ENCODE measurements around the gene IGFBPL1.
"Not testable (repeated sequence)": the region's sequence is repeated elsewhere in the genome, so short reads cannot be mapped to it uniquely, and the experiment has no call there.

IGFBPL1 gene, protein sequence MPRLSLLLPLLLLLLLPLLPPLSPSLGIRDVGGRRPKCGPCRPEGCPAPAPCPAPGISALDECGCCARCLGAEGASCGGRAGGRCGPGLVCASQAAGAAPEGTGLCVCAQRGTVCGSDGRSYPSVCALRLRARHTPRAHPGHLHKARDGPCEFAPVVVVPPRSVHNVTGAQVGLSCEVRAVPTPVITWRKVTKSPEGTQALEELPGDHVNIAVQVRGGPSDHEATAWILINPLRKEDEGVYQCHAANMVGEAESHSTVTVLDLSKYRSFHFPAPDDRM

DNA sequence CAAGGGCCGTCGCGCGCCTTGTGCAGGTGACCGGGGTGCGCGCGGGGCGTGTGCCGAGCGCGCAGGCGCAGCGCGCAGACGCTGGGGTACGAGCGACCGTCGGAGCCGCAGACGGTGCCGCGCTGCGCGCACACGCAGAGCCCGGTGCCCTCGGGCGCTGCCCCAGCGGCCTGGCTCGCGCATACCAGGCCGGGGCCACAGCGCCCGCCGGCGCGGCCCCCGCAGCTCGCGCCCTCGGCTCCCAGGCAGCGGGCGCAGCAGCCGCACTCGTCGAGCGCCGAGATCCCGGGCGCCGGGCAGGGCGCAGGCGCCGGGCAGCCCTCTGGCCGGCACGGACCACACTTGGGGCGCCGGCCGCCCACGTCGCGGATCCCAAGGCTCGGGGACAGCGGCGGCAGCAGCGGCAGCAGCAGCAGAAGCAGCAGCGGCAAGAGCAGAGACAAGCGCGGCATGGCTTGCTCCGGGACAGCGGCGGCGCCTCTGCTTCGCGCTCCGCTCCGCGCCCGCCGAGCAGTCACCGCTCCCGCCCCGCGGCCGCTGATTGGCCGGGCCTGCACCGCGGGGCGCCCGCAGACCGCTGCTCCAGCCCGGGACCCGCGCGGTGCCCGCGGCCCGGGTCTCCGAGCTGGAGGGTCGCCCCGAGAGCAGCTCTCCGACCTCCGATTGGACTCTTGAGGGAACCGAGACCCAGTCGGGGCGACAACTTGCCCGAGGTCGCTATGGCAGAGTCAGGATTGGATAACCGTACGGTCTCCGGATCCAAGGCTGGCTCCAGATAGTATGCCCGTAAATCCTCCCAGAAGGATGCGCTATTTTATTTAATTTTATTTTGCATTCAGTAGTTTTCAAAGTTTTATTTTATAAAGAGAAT lies at the start of gene IGFBPL1:
Gene IGFBPL1, minus strand, starts transcription at position 482 of the 871 bp plus-strand sequence. Its CDS starts 30 bp downstream, at position 452.
- no peaks in the 10 kb centered on the region for H3K9me2 ChIP-seq (replicated peaks; ENCODE audit: control insufficient read depth, low read length)
- no peak within 1 kb of the TSS for H3K4me3 ChIP-seq (ENCODE audit: low read length)
- peaks cover 9% of the 10 kb centered on the region for H3K27me3 ChIP-seq (ENCODE audit: control insufficient read depth, low read length)
- H3K4me2 ChIP-seq (ENCODE audit: low read length) = no peak within 1 kb of the TSS
- no peaks in the 10 kb centered on the region for H3K9me3 ChIP-seq (ENCODE audit: control insufficient read depth, insufficient read depth, low read length)
- no peaks in the 10 kb centered on the region for H3K4me1 ChIP-seq (ENCODE audit: control insufficient read depth, low read length)
- H4K20me1 ChIP-seq (ENCODE audit: control insufficient read depth, insufficient read depth, low read depth, low read length) = no peaks in the 10 kb centered on the region
- no peaks in the 10 kb centered on the region for H3K79me2 ChIP-seq (ENCODE audit: control insufficient read depth, low read length)
- TF ChIP-seq EZH2phosphoT487 (IDR thresholded peaks at IDR 0.05; ENCODE audit: borderline replicate concordance, low read length) = no peak
- TF ChIP-seq, protein P1, sequence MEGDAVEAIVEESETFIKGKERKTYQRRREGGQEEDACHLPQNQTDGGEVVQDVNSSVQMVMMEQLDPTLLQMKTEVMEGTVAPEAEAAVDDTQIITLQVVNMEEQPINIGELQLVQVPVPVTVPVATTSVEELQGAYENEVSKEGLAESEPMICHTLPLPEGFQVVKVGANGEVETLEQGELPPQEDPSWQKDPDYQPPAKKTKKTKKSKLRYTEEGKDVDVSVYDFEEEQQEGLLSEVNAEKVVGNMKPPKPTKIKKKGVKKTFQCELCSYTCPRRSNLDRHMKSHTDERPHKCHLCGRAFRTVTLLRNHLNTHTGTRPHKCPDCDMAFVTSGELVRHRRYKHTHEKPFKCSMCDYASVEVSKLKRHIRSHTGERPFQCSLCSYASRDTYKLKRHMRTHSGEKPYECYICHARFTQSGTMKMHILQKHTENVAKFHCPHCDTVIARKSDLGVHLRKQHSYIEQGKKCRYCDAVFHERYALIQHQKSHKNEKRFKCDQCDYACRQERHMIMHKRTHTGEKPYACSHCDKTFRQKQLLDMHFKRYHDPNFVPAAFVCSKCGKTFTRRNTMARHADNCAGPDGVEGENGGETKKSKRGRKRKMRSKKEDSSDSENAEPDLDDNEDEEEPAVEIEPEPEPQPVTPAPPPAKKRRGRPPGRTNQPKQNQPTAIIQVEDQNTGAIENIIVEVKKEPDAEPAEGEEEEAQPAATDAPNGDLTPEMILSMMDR (IDR thresholded peaks at IDR 0.05; ENCODE audit: low read depth, low read length, poor library complexity, severe bottlenecking) = no peak
- no peaks in the 10 kb centered on the region for H3F3A ChIP-seq (ENCODE audit: control insufficient read depth, insufficient read depth)
- no peaks in the 10 kb centered on the region for H3K36me3 ChIP-seq (ENCODE audit: control insufficient read depth, low read length)
- H3K27ac ChIP-seq (ENCODE audit: low read depth, low read length) = no peak within 1 kb of the TSS

DNA sequence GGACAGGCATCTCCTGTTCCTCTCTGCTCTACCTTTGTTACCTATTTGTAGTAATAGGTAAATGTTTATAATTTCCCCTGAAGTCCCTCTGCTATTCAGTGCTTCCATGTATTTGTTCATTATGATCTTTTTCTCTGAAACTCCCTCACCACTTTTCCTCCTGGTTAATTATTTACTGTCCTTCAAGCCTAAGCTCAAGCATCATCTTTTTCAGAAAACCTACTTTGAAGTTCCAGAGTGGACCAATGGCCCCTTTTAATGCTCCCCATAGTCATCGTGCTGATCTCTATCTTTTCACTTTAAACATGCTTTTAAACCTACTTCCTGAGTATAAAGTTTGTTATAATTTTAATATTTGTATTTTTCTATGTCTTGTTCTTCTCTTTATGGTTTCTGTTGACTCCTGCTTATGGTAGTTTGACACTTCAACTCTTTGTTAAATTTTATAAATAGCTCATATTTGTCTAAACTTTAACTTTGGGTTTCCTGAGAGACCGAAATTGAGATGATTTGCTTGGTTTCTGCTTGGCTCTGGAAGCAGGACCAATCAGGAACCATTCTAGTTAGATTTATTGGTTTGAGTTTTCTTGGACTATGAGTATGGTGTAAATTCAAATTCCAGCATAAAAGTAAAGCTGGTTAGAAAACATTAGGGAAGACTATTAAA lies 48.5 kb upstream of the IGFBPL1 start:
- not testable (repeated sequence) for H3K4me2 ChIP-seq (ENCODE audit: low read length); H3K9me3 ChIP-seq (ENCODE audit: control insufficient read depth, insufficient read depth, low read length); H3K9me2 ChIP-seq (replicated peaks; ENCODE audit: control insufficient read depth, low read length); H3K27ac ChIP-seq (ENCODE audit: low read depth, low read length); H3F3A ChIP-seq (ENCODE audit: control insufficient read depth, insufficient read depth); H3K79me2 ChIP-seq (ENCODE audit: control insufficient read depth, low read length); H3K36me3 ChIP-seq (ENCODE audit: control insufficient read depth, low read length); H3K27me3 ChIP-seq (ENCODE audit: control insufficient read depth, low read length); H3K4me1 ChIP-seq (ENCODE audit: control insufficient read depth, low read length); H4K20me1 ChIP-seq (ENCODE audit: control insufficient read depth, insufficient read depth, low read depth, low read length); H3K4me3 ChIP-seq (ENCODE audit: low read length)

DNA sequence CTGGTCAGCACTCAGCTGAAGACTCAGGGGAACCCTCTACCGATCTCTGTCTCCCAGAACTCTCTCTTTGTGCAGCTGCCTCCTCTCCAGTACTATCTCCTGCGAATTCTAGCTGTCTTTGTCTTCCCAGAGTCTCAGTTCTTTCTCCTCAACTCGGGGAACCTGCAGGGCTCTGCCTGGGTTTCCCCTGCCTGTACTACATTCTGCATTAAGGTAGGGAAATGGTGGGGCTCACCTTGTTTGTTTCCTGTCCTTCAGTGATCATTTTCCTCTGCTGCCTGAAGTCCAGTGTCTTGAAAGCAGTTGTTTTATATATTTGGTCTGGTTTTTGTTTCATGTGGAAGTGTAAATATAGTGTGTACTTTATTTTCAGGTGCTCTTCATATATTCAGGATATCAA lies 43.1 kb upstream of the IGFBPL1 start:
- Histone ChIP-seq H3K27ac (ENCODE audit: low read depth, low read length) (no peak overlapping the region), H3K4me3 (ENCODE audit: low read length) (no peak overlapping the region), H3K4me2 (ENCODE audit: low read length) (no peak overlapping the region), H3F3A (ENCODE audit: control insufficient read depth, insufficient read depth) (no peaks in the 10 kb centered on the region), H3K36me3 (ENCODE audit: control insufficient read depth, low read length) (no peaks in the 10 kb centered on the region), H3K27me3 (ENCODE audit: control insufficient read depth, low read length) (no peaks in the 10 kb centered on the region), H3K4me1 (ENCODE audit: control insufficient read depth, low read length) (no peaks in the 10 kb centered on the region), H4K20me1 (ENCODE audit: control insufficient read depth, insufficient read depth, low read depth, low read length) (no peaks in the 10 kb centered on the region), H3K9me2 (replicated peaks; ENCODE audit: control insufficient read depth, low read length) (no peaks in the 10 kb centered on the region), H3K79me2 (ENCODE audit: control insufficient read depth, low read length) (no peaks in the 10 kb centered on the region), H3K9me3 (ENCODE audit: control insufficient read depth, insufficient read depth, low read length) (no peaks in the 10 kb centered on the region)
- TF ChIP-seq EZH2phosphoT487 (IDR thresholded peaks at IDR 0.05; ENCODE audit: borderline replicate concordance, low read length) = no peak
- TF ChIP-seq, protein P1 (IDR thresholded peaks at IDR 0.05; ENCODE audit: low read depth, low read length, poor library complexity, severe bottlenecking) = no peak
